ENCODE measurements around the gene GMPR. TPM values are rescaled to one million over a fixed set of nuclear protein-coding genes. Genes with fewer than 3 reads are reported as not detected.

The GMPR gene
- 10 to 100 TPM; 68.2 to 80.6 (median 72.0) TPM for total RNA-seq
- polyA plus RNA-seq: 123 TPM
- long read RNA-seq, donor 1, transcript GMPR-201 (9 exons, 1,515 nt): major isoform, 101 of 117 reads
- long read RNA-seq, donor 1, partial matches to known transcripts: 3 of 117 reads
- long read RNA-seq, donor 1, other reads (novel, unspliced or antisense): 13 of 117 reads
- long read RNA-seq, donor 2, transcript GMPR-201 (9 exons, 1,515 nt): major isoform, 74 of 82 reads
- long read RNA-seq, donor 2, partial matches to known transcripts: 0 of 82 reads
- long read RNA-seq, donor 2, other reads (novel, unspliced or antisense): 8 of 82 reads
- long read RNA-seq, donor 3, transcript GMPR-201 (9 exons, 1,515 nt): major isoform, 219 of 250 reads
- long read RNA-seq, donor 3, partial matches to known transcripts: 7 of 250 reads
- long read RNA-seq, donor 3, other reads (novel, unspliced or antisense): 24 of 250 reads
- long read RNA-seq, donor 4, transcript GMPR-201 (9 exons, 1,515 nt): major isoform, 100 of 117 reads
- long read RNA-seq, donor 4, partial matches to known transcripts: 1 of 117 reads
- long read RNA-seq, donor 4, other reads (novel, unspliced or antisense): 15 of 117 reads

GRCh38 chr6:16238057-16238962 is at the start of gene GMPR:
Gene GMPR (plus strand): TSS chr6:16238587. CDS start chr6:16238694, 107 bp downstream.
- 5% methylated on average over 84 of the region's 84 CpGs for WGBS
- peak; percentile 89 to 91 for ATAC-seq
- no peaks in the 10 kb centered on the region for H3K9me3 ChIP-seq (ENCODE audit: control insufficient read depth, low read length)
- peaks cover 2% of the 10 kb centered on the region for H3K4me1 ChIP-seq (ENCODE audit: control insufficient read depth, insufficient read depth, low read length)
- peak within 1 kb of the TSS; percentile 81 for H3K27ac ChIP-seq (ENCODE audit: low read length)
- no peaks in the 10 kb centered on the region for H3K27me3 ChIP-seq (ENCODE audit: control insufficient read depth, insufficient read depth)
- peak within 1 kb of the TSS; percentile 71 for H3K4me3 ChIP-seq (ENCODE audit: low read length)
- intact Hi-C loops (cut with DNase I): no loop called here
- DNase-seq: peak; percentile 86 to 94 (median 94)

DNA sequence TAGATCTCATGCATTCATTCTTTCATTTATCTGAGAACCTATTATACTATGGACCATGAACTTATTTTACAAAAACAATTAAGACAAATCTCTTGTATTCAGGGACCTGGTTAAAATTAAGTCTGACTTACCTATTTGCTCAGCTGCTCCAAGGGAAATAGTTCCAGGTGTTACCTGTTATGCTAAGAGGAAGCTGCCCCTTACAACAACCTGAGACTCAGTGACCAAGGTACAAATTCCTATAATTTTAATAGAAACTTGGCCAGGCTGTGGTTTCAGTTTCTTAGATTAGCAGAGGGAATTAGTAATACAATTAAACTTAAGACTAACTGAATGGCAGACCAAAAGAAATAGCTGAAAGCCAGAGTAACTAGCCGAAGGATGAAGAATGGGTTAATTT is 48.2 kb upstream of the GMPR start:
- WGBS: 78% methylated on average over 1 of the region's 1 CpG
- Histone ChIP-seq H3K4me3 (ENCODE audit: low read length) (no peak overlapping the region), H3K9me3 (ENCODE audit: control insufficient read depth, low read length) (no peaks in the 10 kb centered on the region), H3K27ac (ENCODE audit: low read length) (no peak overlapping the region), H3K4me1 (ENCODE audit: control insufficient read depth, insufficient read depth, low read length) (no peaks in the 10 kb centered on the region), H3K27me3 (ENCODE audit: control insufficient read depth, insufficient read depth) (no peaks in the 10 kb centered on the region)
- DNase-seq (no peak), ATAC-seq (no peak)
- intact Hi-C loops (cut with DNase I): no loop called here

- H3K4me3 ChIP-seq (ENCODE audit: low read length): no peak overlapping the region
- no peaks in the 10 kb centered on the region for H3K9me3 ChIP-seq (ENCODE audit: control insufficient read depth, low read length)
- DNase-seq: no peak
- no peak overlapping the region for H3K27ac ChIP-seq (ENCODE audit: low read length)
- no peak for ATAC-seq
- no peaks in the 10 kb centered on the region for H3K27me3 ChIP-seq (ENCODE audit: control insufficient read depth, insufficient read depth)
- WGBS: 91% methylated on average over 14 of the region's 14 CpGs
- intact Hi-C loops (cut with DNase I): no loop called here
- H3K4me1 ChIP-seq (ENCODE audit: control insufficient read depth, insufficient read depth, low read length): peaks cover 1% of the 10 kb centered on the region
Observed at GRCh38 chr6:16196260-16196983, 42.0 kb upstream of the GMPR start.

- Histone ChIP-seq H3K27ac (ENCODE audit: low read length) (no peak overlapping the region), H3K4me1 (ENCODE audit: control insufficient read depth, insufficient read depth, low read length) (peaks cover 1% of the 10 kb centered on the region), H3K27me3 (ENCODE audit: control insufficient read depth, insufficient read depth) (no peaks in the 10 kb centered on the region), H3K9me3 (ENCODE audit: control insufficient read depth, low read length) (no peaks in the 10 kb centered on the region), H3K4me3 (ENCODE audit: low read length) (no peak overlapping the region)
- ATAC-seq (no peak), DNase-seq (no peak)
- intact Hi-C loops (cut with DNase I): no loop called here
- 85% methylated on average over 19 of the region's 19 CpGs for WGBS
Observed at GRCh38 chr6:16196984-16197546, 41.3 kb upstream of the GMPR start.

- intact Hi-C loops (cut with DNase I): no loop called here
- ATAC-seq: no peak
- no peak overlapping the region for H3K27ac ChIP-seq (ENCODE audit: low read length)
- peaks cover 1% of the 10 kb centered on the region for H3K4me1 ChIP-seq (ENCODE audit: control insufficient read depth, insufficient read depth, low read length)
- H3K27me3 ChIP-seq (ENCODE audit: control insufficient read depth, insufficient read depth): no peaks in the 10 kb centered on the region
- H3K9me3 ChIP-seq (ENCODE audit: control insufficient read depth, low read length): no peaks in the 10 kb centered on the region
- peak in 2 of 3 donors; percentile 47 to 54 for DNase-seq
- H3K4me3 ChIP-seq (ENCODE audit: low read length): no peak overlapping the region
- 96% methylated on average over 50 of the region's 50 CpGs for WGBS
Observed at GRCh38 chr6:16198061-16198705, 40.2 kb upstream of the GMPR start.

DNA sequence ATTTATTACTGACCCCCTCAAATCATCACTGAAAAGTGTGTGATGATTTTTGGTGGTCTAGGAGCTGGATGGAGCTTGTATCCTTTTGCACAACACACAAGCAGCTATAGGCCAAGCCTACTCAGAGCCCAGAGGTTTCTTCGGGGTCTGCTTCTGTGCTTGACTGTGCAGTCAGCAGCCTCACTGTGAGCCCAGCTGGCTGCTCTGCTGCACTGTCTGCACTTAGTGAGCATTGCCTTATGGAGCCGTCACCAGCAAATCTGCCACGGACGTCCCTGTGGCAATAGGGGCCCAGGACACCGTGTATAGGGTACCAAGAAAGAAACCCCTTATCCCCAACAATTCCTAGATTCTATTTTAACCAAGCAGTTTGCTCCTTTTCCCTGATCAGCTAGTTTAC is 38.6 kb upstream of the GMPR start:
- peak in 1 of 3 donors; percentile 52 for DNase-seq
- H3K27ac ChIP-seq (ENCODE audit: low read length): no peak overlapping the region
- ATAC-seq: peak in 1 of 2 donors; percentile 45
- H3K4me1 ChIP-seq (ENCODE audit: control insufficient read depth, insufficient read depth, low read length): peaks cover 1% of the 10 kb centered on the region
- H3K4me3 ChIP-seq (ENCODE audit: low read length): no peak overlapping the region
- 54% methylated on average over 5 of the region's 5 CpGs for WGBS
- intact Hi-C loops (cut with DNase I): no loop called here
- H3K27me3 ChIP-seq (ENCODE audit: control insufficient read depth, insufficient read depth): no peaks in the 10 kb centered on the region
- H3K9me3 ChIP-seq (ENCODE audit: control insufficient read depth, low read length): no peaks in the 10 kb centered on the region

DNA sequence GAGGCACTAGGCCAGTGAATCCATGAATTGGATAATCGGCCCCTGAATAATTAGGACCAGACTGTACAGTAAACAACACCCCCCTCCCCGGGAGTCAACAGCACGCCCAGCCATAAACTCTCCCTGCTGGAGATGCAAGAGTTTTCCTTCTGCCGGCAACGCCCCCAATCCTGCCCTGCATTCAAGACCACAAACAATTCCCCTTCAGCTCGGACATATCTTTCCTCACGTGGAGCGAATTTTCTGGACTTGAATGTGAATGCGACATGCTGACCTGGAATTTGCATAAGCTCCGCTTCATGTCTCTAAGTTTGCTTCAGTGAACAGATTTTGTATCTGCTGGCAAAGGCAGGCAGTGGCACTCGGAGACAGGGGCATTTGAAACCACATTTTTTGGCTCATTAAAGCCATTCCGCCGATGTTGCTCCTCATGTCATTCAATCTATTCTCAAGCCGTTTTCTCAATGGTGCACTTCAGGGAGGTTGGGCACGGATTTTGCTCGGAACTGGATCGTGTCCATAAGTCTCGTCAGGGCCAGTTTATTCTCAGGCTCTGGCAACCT is 38.0 kb upstream of the GMPR start:
- DNase-seq: no peak
- H3K4me3 ChIP-seq (ENCODE audit: low read length): no peak overlapping the region
- ATAC-seq: peak in 1 of 2 donors; percentile 43
- intact Hi-C loops (cut with DNase I): no loop called here
- WGBS: 46% methylated on average over 18 of the region's 18 CpGs
- H3K27me3 ChIP-seq (ENCODE audit: control insufficient read depth, insufficient read depth): no peaks in the 10 kb centered on the region
- no peak overlapping the region for H3K27ac ChIP-seq (ENCODE audit: low read length)
- no peaks in the 10 kb centered on the region for H3K9me3 ChIP-seq (ENCODE audit: control insufficient read depth, low read length)
- peaks cover 1% of the 10 kb centered on the region for H3K4me1 ChIP-seq (ENCODE audit: control insufficient read depth, insufficient read depth, low read length)

- WGBS: 96% methylated on average over 1 of the region's 1 CpG
- Histone ChIP-seq H3K4me3 (ENCODE audit: low read length) (no peak overlapping the region), H3K27ac (ENCODE audit: low read length) (no peak overlapping the region), H3K9me3 (ENCODE audit: control insufficient read depth, low read length) (no peaks in the 10 kb centered on the region), H3K27me3 (ENCODE audit: control insufficient read depth, insufficient read depth) (no peaks in the 10 kb centered on the region), H3K4me1 (ENCODE audit: control insufficient read depth, insufficient read depth, low read length) (peaks cover 1% of the 10 kb centered on the region)
- intact Hi-C loops (cut with DNase I): no loop called here
- no peak for ATAC-seq
- no peak for DNase-seq
Observed at GRCh38 chr6:16201706-16202105, 36.7 kb upstream of the GMPR start.

DNA sequence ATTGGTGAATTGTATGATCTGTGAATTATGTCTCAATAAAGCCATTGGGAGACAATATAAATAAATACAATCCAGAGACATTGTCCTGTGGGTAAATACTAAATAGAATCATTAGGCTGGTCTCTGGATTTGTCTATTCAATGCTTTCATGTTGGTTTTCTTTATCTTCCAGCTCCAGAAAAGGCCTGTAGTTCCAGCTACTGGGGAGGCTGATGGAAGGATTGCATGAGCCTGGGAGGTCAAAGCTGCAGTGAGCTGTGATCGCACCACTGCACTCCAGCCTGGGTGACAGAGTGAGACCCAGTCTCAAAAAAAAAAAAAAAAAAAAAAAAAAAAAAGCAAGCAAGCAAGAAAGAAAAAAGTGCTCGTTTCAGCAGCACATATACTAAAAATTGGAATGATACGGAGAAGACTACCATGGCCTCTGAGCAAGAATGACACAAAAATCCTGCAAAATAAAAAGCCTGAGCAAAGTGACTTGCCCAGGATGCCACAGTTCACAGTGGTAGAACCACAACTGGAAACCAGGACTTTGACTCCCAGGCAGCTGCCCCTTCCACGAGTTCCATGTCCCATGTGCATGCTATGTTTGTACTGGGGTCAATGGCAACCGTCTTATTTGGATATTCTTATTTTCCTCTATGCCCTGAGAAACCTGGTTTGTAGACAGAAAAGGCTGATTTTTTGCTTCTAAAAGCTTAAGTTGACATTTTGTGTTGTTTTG is 33.6 kb upstream of the GMPR start:
- H3K4me1 ChIP-seq (ENCODE audit: control insufficient read depth, insufficient read depth, low read length): no peaks in the 10 kb centered on the region
- no peak overlapping the region for H3K27ac ChIP-seq (ENCODE audit: low read length)
- intact Hi-C loops (cut with DNase I): loop anchor here (1.0 to 5.0 kb wide), 3 partner anchors 513 to 518 kb away; no protein-coding TSS in a partner anchor
- no peak for ATAC-seq
- WGBS: 78% methylated on average over 5 of the region's 5 CpGs
- no peak overlapping the region for H3K4me3 ChIP-seq (ENCODE audit: low read length)
- H3K27me3 ChIP-seq (ENCODE audit: control insufficient read depth, insufficient read depth): no peaks in the 10 kb centered on the region
- H3K9me3 ChIP-seq (ENCODE audit: control insufficient read depth, low read length): no peaks in the 10 kb centered on the region
- no peak for DNase-seq

Measured in right cardiac atrium (tissue), 5 donors.